ENCODE results near the gene STXBP6. TPM values are rescaled to one million over a fixed set of nuclear protein-coding genes. Genes with fewer than 3 reads are reported as not detected.
A peak's percentile ranks its signal among the peaks of the same experiment; 100 is the strongest.

STXBP6 gene
- total and polyA plus RNA-seq, 2 of the 13 experiments (the other 11 are each of a cell fraction or from before 2014, with no cell fraction given) = 35.3 to 42.8 TPM

GRCh38 chr14:24874514-24875202, 175.3 kb downstream of the STXBP6 start (continued):
- TF ChIP-seq DMTF1 (CRISPR knock-in tag; IDR thresholded peaks at IDR 0.05) (no peak), TBL1XR1 (IDR thresholded peaks at IDR 0.05; ENCODE audit: borderline replicate concordance, low read length, partially characterized antibody) (no peak), KDM1A (CRISPR knock-in tag; IDR thresholded peaks at IDR 0.05) (peak; percentile 95), ZNF335 (CRISPR knock-in tag; IDR thresholded peaks at IDR 0.05) (no peak), HNRNPL (IDR thresholded peaks at IDR 0.05; ENCODE audit: low read depth, low read length) (no peak), TARDBP (CRISPR knock-in tag; IDR thresholded peaks at IDR 0.05) (no peak), FUBP1 (CRISPR knock-in tag; IDR thresholded peaks at IDR 0.05; ENCODE audit: borderline replicate concordance) (no peak), ZNF138 (CRISPR knock-in tag; IDR thresholded peaks at IDR 0.05; ENCODE audit: low read depth) (no peak), ZBTB3 (CRISPR knock-in tag; IDR thresholded peaks at IDR 0.05; ENCODE audit: borderline replicate concordance, low read depth) (no peak), ZZZ3 (CRISPR knock-in tag; IDR thresholded peaks at IDR 0.05; ENCODE audit: borderline replicate concordance) (no peak), TEF (CRISPR knock-in tag; IDR thresholded peaks at IDR 0.05) (no peak), SRY (CRISPR knock-in tag; IDR thresholded peaks at IDR 0.05) (no peak), ZNF670 (CRISPR knock-in tag; IDR thresholded peaks at IDR 0.05; ENCODE audit: borderline replicate concordance) (no peak), HMGXB4 (CRISPR knock-in tag; IDR thresholded peaks at IDR 0.05; ENCODE audit: borderline replicate concordance in 1 of 2, low read depth in 1 of 2) (peak in 1 of 2 experiments; percentile 17; a peak in 1 of 4 replicates), GRHL1 (CRISPR knock-in tag; conservative IDR thresholded peaks at IDR 0.05) (no peak), ZNF3 (CRISPR knock-in tag; IDR thresholded peaks at IDR 0.05) (peak; percentile 84), U2AF1 (optimal IDR thresholded peaks at IDR 0.05; ENCODE audit: low read depth, low read length) (no peak), HMGA1 (CRISPR knock-in tag; conservative IDR thresholded peaks at IDR 0.05) (no peak), MXD1 (CRISPR knock-in tag; IDR thresholded peaks at IDR 0.05) (no peak), MEIS1 (CRISPR knock-in tag; IDR thresholded peaks at IDR 0.05; ENCODE audit: borderline replicate concordance) (no peak)

All from HepG2 (cell line).